Mesothelial cell of epicardium (in vitro differentiated cells): ENCODE measurements around the gene ZMAT5. TPM values are rescaled to one million over a fixed set of nuclear protein-coding genes. Genes with fewer than 3 reads are reported as not detected.

Source experiments
- DNase-seq, 2 experiments: peaks; one replicate each; pipeline ENCODE4 v3.0.0; 2021; ENCODE audit warnings: low spot score in 2 of 2; ENCODE audit not compliant: unreplicated experiment in 2 of 2
- H3K27ac Mint-ChIP-seq: 2 replicates; pipeline ENCODE4 v1.8.0; 2021; ENCODE audit warnings: mixed read lengths
- H3K27me3 Mint-ChIP-seq: 2 replicates; pipeline ENCODE4 v1.8.0; 2021; ENCODE audit warnings: low read depth, mixed read lengths
- H3K36me3 Mint-ChIP-seq: 2 replicates; pipeline ENCODE4 v1.8.0; 2021; ENCODE audit warnings: mixed read lengths
- H3K4me1 Mint-ChIP-seq: 2 replicates; pipeline ENCODE4 v1.8.0; 2021; ENCODE audit warnings: mixed read lengths
- H3K4me3 Mint-ChIP-seq: 2 replicates; pipeline ENCODE4 v1.8.0; 2021; ENCODE audit warnings: mild to moderate bottlenecking, moderate library complexity, mixed read lengths
- H3K9me3 Mint-ChIP-seq: 2 replicates; pipeline ENCODE4 v1.8.0; 2021; ENCODE audit warnings: mixed read lengths
- CTCF ChIP-seq: fragments of 200-600 bp; sonication (generic); IDR thresholded peaks from one replicate; pipeline ENCODE4 v1.5.0; 2021; ENCODE audit warnings: antibody characterized with exemption; ENCODE audit not compliant: unreplicated experiment
- total RNA-seq: library from RNA; stranded (reverse); gene quantifications from 3 replicates; pipeline ENCODE4 v1.2.1, GENCODE V29; 2021

The ZMAT5 gene
- total RNA-seq, 1 donor from 2014 or later, result 17.1 TPM

GRCh38 chr22:29684244-29684643 lies 82.6 kb downstream of the ZMAT5 start:
- H3K9me3 Mint-ChIP-seq, result no peaks in the 10 kb centered on the region
- H3K27me3 Mint-ChIP-seq, result no peaks in the 10 kb centered on the region
- H3K4me3 Mint-ChIP-seq, result no peak overlapping the region
- peaks cover 16% of the 10 kb centered on the region for H3K4me1 Mint-ChIP-seq
- H3K36me3 Mint-ChIP-seq, result peaks cover 30% of the 10 kb centered on the region
- no peak overlapping the region for H3K27ac Mint-ChIP-seq
- no peak for TF ChIP-seq CTCF
- no peak for DNase-seq

GRCh38 chr22:29683536-29683935 lies 83.3 kb downstream of the ZMAT5 start:
- Mint-ChIP-seq H3K4me3 (no peak overlapping the region), H3K4me1 (peaks cover 12% of the 10 kb centered on the region), H3K27me3 (no peaks in the 10 kb centered on the region), H3K27ac (no peak overlapping the region), H3K36me3 (peaks cover 32% of the 10 kb centered on the region), H3K9me3 (no peaks in the 10 kb centered on the region)
- TF ChIP-seq CTCF, result no peak
- DNase-seq, result no peak

Other genes with a start within 250 kb of the ZMAT5 start
- gene THOC5, start 213.2 kb downstream of the ZMAT5 start, total RNA-seq, result 44.8 to 59.6 TPM (median 47.8 TPM) in 3 replicates
- 134 to 138 TPM (median 137 TPM) in 3 replicates for gene NIPSNAP1, start 185.9 kb downstream of the ZMAT5 start, total RNA-seq
- gene NF2, start 163.4 kb downstream of the ZMAT5 start, total RNA-seq, result 41.8 to 42.1 TPM (median 42.0 TPM) in 3 replicates
- gene CABP7, start 47.0 kb downstream of the ZMAT5 start, total RNA-seq, result 0.11 TPM in 1 of 3 replicates, not detected in the others
- gene UQCR10, start 362 bp upstream of the ZMAT5 start, total RNA-seq, result 72.9 to 88.1 TPM (median 76.6 TPM) in 3 replicates
- 53.4 to 58.2 TPM (median 57.1 TPM) in 3 replicates for gene ASCC2, start 71.3 kb upstream of the ZMAT5 start, total RNA-seq
- gene MTMR3, start 116.2 kb upstream of the ZMAT5 start, total RNA-seq, result 54.4 to 58.8 TPM (median 58.7 TPM) in 3 replicates